PC-3 (cell line): Measurements from ENCODE around the gene TMEM132D. TPM values are rescaled to one million over a fixed set of nuclear protein-coding genes. Genes with fewer than 3 reads are reported as not detected.

Source experiments
- ATAC-seq: fragments of 200-7000 bp; cut with Tn5 transposase; 2 replicates; pipeline ENCODE4 v1.9.1; 2020; ENCODE audit warnings: mild to moderate bottlenecking, moderate library complexity
- BruUV-seq: library from RNA; stranded (reverse); fragments of 400-500 nt; replicated peaks from 2 replicates; lab custom pipeline; 2021; lab: Mats Ljungman, UMichigan
- CTCF ChIA-PET: fragments of 300-600 bp; sonication (Branson Sonifier 250); formaldehyde crosslinking; loops from one replicate; lab custom pipeline; 2022; ENCODE audit warnings: antibody characterized with exemption; lab: Charles Lee
- POLR2A ChIA-PET: fragments of 300-600 bp; sonication (Branson Sonifier 250); formaldehyde crosslinking; loops from one replicate; lab custom pipeline; 2022; ENCODE audit warnings: antibody characterized with exemption; ENCODE audit not compliant: unreplicated experiment; lab: Charles Lee
- DNase-seq: peaks from one replicate; pipeline ENCODE4 v3.0.0-alpha.2; 2015
- H2AFZ ChIP-seq: fragments of 300-600 bp; sonication (generic); 2 replicates; pipeline ENCODE4 v1.6.0; 2016; ENCODE audit warnings: antibody characterized with exemption, low read length
- H3F3A ChIP-seq: fragments of 300-600 bp; sonication (generic); one replicate; pipeline ENCODE4 v1.6.0; 2017; ENCODE audit warnings: antibody characterized with exemption, low read length, control low read depth, mild to moderate bottlenecking; ENCODE audit not compliant: unreplicated experiment
- H3K27ac ChIP-seq: fragments of 300-600 bp; sonication (generic); 2 replicates; pipeline ENCODE4 v1.5.1; 2016; ENCODE audit warnings: mild to moderate bottlenecking, low read length
- H3K27me3 ChIP-seq: fragments of 300-600 bp; sonication (generic); 2 replicates; pipeline ENCODE4 v1.6.1; 2016; ENCODE audit warnings: low read length, mixed read lengths
- H3K36me3 ChIP-seq: fragments of 300-600 bp; sonication (generic); 2 replicates; pipeline ENCODE4 v1.6.1; 2016; ENCODE audit warnings: low read depth, mixed run types, low read length, mixed read lengths
- H3K4me1 ChIP-seq: fragments of 300-600 bp; sonication (generic); 2 replicates; pipeline ENCODE4 v1.5.1; 2016; ENCODE audit warnings: low read length; ENCODE audit not compliant: insufficient read depth
- H3K4me2 ChIP-seq: fragments of 300-600 bp; sonication (generic); 2 replicates; pipeline ENCODE4 v1.6.0; 2016; ENCODE audit warnings: low read length
- H3K4me3 ChIP-seq: fragments of 300-600 bp; sonication (generic); 2 replicates; pipeline ENCODE4 v1.5.1; 2016; ENCODE audit warnings: mild to moderate bottlenecking, low read length, mixed read lengths
- H3K79me2 ChIP-seq: fragments of 300-600 bp; sonication (generic); 2 replicates; pipeline ENCODE4 v1.6.1; 2017; ENCODE audit warnings: low read length, mixed read lengths
- H3K9ac ChIP-seq: fragments of 300-600 bp; sonication (generic); 2 replicates; pipeline ENCODE4 v1.6.0; 2016; ENCODE audit warnings: mild to moderate bottlenecking, low read length
- H3K9me2 ChIP-seq: fragments of 300-600 bp; sonication (generic); replicated peaks from 2 replicates; pipeline ENCODE4 v1.6.1; 2016; ENCODE audit warnings: mixed run types, low read length, mixed read lengths
- H3K9me3 ChIP-seq: fragments of 300-600 bp; sonication (generic); 2 replicates; pipeline ENCODE4 v1.6.1; 2016; ENCODE audit warnings: low read length, mixed read lengths
- H4K20me1 ChIP-seq: fragments of 300-600 bp; sonication (generic); 2 replicates; pipeline ENCODE4 v1.6.1; 2016; ENCODE audit warnings: low read length, mixed read lengths
- CTCF ChIP-seq: fragments of 300-600 bp; sonication (generic); conservative IDR thresholded peaks from 2 replicates; pipeline ENCODE4 v1.5.1; 2017; ENCODE audit warnings: antibody characterized with exemption, low read depth, mild to moderate bottlenecking, low read length
- EZH2 ChIP-seq: fragments of 300-600 bp; sonication (generic); IDR thresholded peaks from one replicate; pipeline ENCODE4 v1.6.1; 2017; ENCODE audit warnings: antibody characterized with exemption, mild to moderate bottlenecking, low read length; ENCODE audit not compliant: unreplicated experiment
- EZH2phosphoT487 ChIP-seq: fragments of 300-600 bp; sonication (generic); IDR thresholded peaks from 2 replicates; pipeline ENCODE4 v1.6.1; 2018; ENCODE audit warnings: mild to moderate bottlenecking, antibody characterized with exemption, low read length, borderline replicate concordance
- intact Hi-C: fragments of 100-400 bp; cut with micrococcal nuclease; formaldehyde crosslinking; loops from 2 replicates; pipeline ENCODE4 v1.9.0; 2023
- total RNA-seq: library from RNA; depleted of rRNA; stranded (reverse); fragments of >200 nt; gene quantifications from 2 replicates; pipeline ENCODE4 v1.2.3, GENCODE V29; 2014

TMEM132D gene
- total RNA-seq, 1 experiment from 2014 or later, result not detected

DNA sequence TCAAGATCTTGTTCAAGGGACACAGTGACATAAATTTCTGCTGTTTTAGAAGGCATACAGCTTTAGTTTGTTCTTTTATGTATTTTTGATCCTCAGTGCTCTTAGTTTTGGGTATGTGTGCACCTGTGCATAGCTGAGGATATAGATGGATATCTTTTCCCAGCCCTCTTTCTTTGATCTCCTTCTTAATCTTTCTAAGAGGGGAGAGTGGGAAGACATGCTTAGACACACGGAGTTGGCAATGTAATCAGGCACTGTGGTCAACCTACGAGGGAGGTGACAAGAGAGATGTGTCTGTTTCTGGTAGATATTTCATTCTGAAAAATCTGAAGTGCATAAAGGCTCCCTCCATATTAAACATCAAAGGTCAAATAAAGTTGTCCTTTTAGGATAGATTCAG is 340.6 kb downstream of the TMEM132D start:
- BruUV-seq, result no TSS peak
- H3K9me3 ChIP-seq, result peaks cover 2% of the 10 kb centered on the region

DNA sequence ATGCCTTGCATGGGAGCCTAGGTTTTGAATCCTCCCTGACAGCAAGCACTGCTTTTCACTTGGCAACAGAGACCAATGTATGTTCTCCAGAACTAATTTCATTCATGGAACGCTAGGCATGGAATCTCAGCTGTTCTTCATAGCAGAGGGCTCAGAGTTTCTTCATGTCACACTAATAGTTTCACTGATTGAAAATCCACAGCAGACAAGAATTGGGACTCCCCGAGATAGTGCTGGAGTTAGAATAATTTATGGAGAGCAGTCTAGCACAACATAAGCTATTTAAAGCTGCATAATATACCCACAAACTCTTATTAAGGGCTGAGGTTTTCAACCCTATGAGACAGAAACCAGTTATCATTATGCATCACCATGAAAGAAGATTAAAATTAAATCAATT is 342.5 kb downstream of the TMEM132D start:
- Histone ChIP-seq H3K9me3 (peaks cover 11% of the 10 kb centered on the region), H3K27ac (no peak overlapping the region), H3K4me1 (no peaks in the 10 kb centered on the region), H3K79me2 (no peaks in the 10 kb centered on the region), H3K4me3 (no peak overlapping the region), H3K27me3 (peaks cover 4% of the 10 kb centered on the region; the same call in 1 of the 2 replicates), H3K4me2 (no peak overlapping the region), H3K36me3 (no peaks in the 10 kb centered on the region), H2AFZ (no peak overlapping the region), H3K9me2 (no peaks in the 10 kb centered on the region), H3F3A (no peaks in the 10 kb centered on the region), H3K9ac (no peak overlapping the region), H4K20me1 (no peaks in the 10 kb centered on the region)
- no peak for ATAC-seq
- CTCF ChIA-PET, result no interaction called here
- intact Hi-C loops, result no loop called here
- no peak for DNase-seq
- no peak for TF ChIP-seq CTCF
- TF ChIP-seq EZH2, result no peak
- TF ChIP-seq EZH2phosphoT487, result no peak
- POLR2A ChIA-PET, result no interaction called here
- no TSS peak for BruUV-seq

More for the DNA sequence above, 340.6 kb downstream of the TMEM132D start:
- H3K4me3 ChIP-seq, result no peak overlapping the region
- TF ChIP-seq CTCF (no peak), EZH2 (no peak), EZH2phosphoT487 (no peak)
- no peaks in the 10 kb centered on the region for H3K9me2 ChIP-seq
- H3K36me3 ChIP-seq, result no peaks in the 10 kb centered on the region
- ChIA-PET CTCF (no interaction called here), POLR2A (no interaction called here)
- no peak overlapping the region for H3K27ac ChIP-seq
- ATAC-seq, result no peak
- no peaks in the 10 kb centered on the region for H4K20me1 ChIP-seq
- H3K9ac ChIP-seq, result no peak overlapping the region
- DNase-seq, result no peak
- H2AFZ ChIP-seq, result no peak overlapping the region
- intact Hi-C loops, result no loop called here
- H3K4me1 ChIP-seq, result no peaks in the 10 kb centered on the region
- no peaks in the 10 kb centered on the region for H3K27me3 ChIP-seq
- H3F3A ChIP-seq, result no peaks in the 10 kb centered on the region
- no peak overlapping the region for H3K4me2 ChIP-seq
- no peaks in the 10 kb centered on the region for H3K79me2 ChIP-seq

- Histone ChIP-seq H3K4me1 (no peaks in the 10 kb centered on the region), H3K4me3 (no peak overlapping the region), H3K27ac (no peak overlapping the region), H3K27me3 (peaks cover 15% of the 10 kb centered on the region; the same call in 1 of the 2 replicates), H3F3A (no peaks in the 10 kb centered on the region), H3K9ac (no peak overlapping the region), H3K4me2 (no peak overlapping the region), H2AFZ (no peak overlapping the region), H3K36me3 (no peaks in the 10 kb centered on the region), H3K79me2 (no peaks in the 10 kb centered on the region), H4K20me1 (no peaks in the 10 kb centered on the region), H3K9me3 (peaks cover 11% of the 10 kb centered on the region), H3K9me2 (no peaks in the 10 kb centered on the region)
- CTCF ChIA-PET, result no interaction called here
- ATAC-seq, result no peak
- intact Hi-C loops, result no loop called here
- no peak for DNase-seq
- TF ChIP-seq EZH2 (no peak), EZH2phosphoT487 (no peak), CTCF (no peak)
- BruUV-seq, result no TSS peak
- POLR2A ChIA-PET, result no interaction called here
Measured at GRCh38 chr12:129559776-129560175, 344.0 kb downstream of the TMEM132D start.
